A673 (cell line): ENCODE data around the gene SLC22A17. TPM values are rescaled to one million over a fixed set of nuclear protein-coding genes. Genes with fewer than 3 reads are reported as not detected.
A peak's percentile ranks its signal among the peaks of the same experiment; 100 is the strongest.

Experiments
- BruUV-seq: library from RNA; stranded (reverse); fragments of 400-500 nt; replicated peaks from 2 replicates; lab custom pipeline; 2021; lab: Mats Ljungman, UMichigan
- CTCF ChIA-PET: fragments of 300-600 bp; sonication (Branson Sonifier 250); formaldehyde crosslinking; loops from one replicate; lab custom pipeline; 2022; ENCODE audit warnings: antibody characterized with exemption; lab: Charles Lee
- POLR2A ChIA-PET: fragments of 300-600 bp; sonication (Branson Sonifier 250); formaldehyde crosslinking; loops from one replicate; lab custom pipeline; 2022; ENCODE audit warnings: antibody characterized with exemption; ENCODE audit not compliant: low non-redundant PET; lab: Charles Lee
- DNase-seq: peaks from one replicate; pipeline ENCODE4 v3.0.0-alpha.2; 2015; ENCODE audit warnings: low spot score
- H3K27ac ChIP-seq: fragments of 200-600 bp; sonication (generic); 2 replicates; pipeline ENCODE4 v1.5.1; 2016; ENCODE audit warnings: mixed run types, low read depth, mild to moderate bottlenecking, mixed read lengths, antibody characterized with exemption, low read length; ENCODE audit not compliant: poor library complexity, severe bottlenecking
- H3K27me3 ChIP-seq: fragments of 200-600 bp; sonication (generic); replicated peaks from 2 replicates; pipeline ENCODE4 v1.6.1; 2017; ENCODE audit warnings: mixed run types, low read depth, mild to moderate bottlenecking, mixed read lengths, antibody characterized with exemption, low read length; ENCODE audit not compliant: insufficient read depth, poor library complexity
- H3K36me3 ChIP-seq: fragments of 200-600 bp; sonication (generic); 2 replicates; pipeline ENCODE4 v1.6.1; 2016; ENCODE audit warnings: mixed run types, mild to moderate bottlenecking, mixed read lengths, antibody characterized with exemption, low read length; ENCODE audit not compliant: insufficient read depth, poor library complexity, severe bottlenecking
- H3K4me1 ChIP-seq: fragments of 200-600 bp; sonication (generic); 2 replicates; pipeline ENCODE4 v1.6.1; 2017; ENCODE audit warnings: mixed run types, mild to moderate bottlenecking, mixed read lengths, antibody characterized with exemption, low read length; ENCODE audit not compliant: insufficient read depth, poor library complexity, severe bottlenecking
- H3K4me3 ChIP-seq: fragments of 200-600 bp; sonication (generic); 2 replicates; pipeline ENCODE4 v1.5.1; 2016; ENCODE audit warnings: low read depth, mixed run types, mild to moderate bottlenecking, mixed read lengths, low read length; ENCODE audit not compliant: poor library complexity, severe bottlenecking
- H3K9me3 ChIP-seq: fragments of 200-600 bp; sonication (generic); 2 replicates; pipeline ENCODE4 v1.6.1; 2016; ENCODE audit warnings: mixed run types, low read depth, mild to moderate bottlenecking, mixed read lengths, antibody characterized with exemption, low read length; ENCODE audit not compliant: poor library complexity, severe bottlenecking
- CTCF ChIP-seq: fragments of 300-800, 200-600 bp; sonication (generic); conservative IDR thresholded peaks from 2 replicates; pipeline ENCODE4 v1.5.1; 2017; ENCODE audit warnings: low read depth, mild to moderate bottlenecking, antibody characterized with exemption, low read length, moderate library complexity, mixed read lengths
- EZH2 ChIP-seq: fragments of 200-600 bp; sonication (generic); IDR thresholded peaks from 2 replicates; pipeline ENCODE4 v1.6.1; 2017; ENCODE audit warnings: borderline replicate concordance, low read depth, mild to moderate bottlenecking, mixed read lengths, antibody characterized with exemption, low read length; ENCODE audit not compliant: poor library complexity, severe bottlenecking
- intact Hi-C: fragments of 100-400 bp; cut with micrococcal nuclease; formaldehyde crosslinking; loops from one replicate; pipeline ENCODE4 v1.10.0; 2022; ENCODE audit not compliant: unreplicated experiment
- total RNA-seq: library from RNA; stranded (reverse); gene quantifications from 2 replicates; pipeline ENCODE4 v1.2.3, GENCODE V29; 2021

Gene SLC22A17
- total RNA-seq, 1 experiment from 2014 or later = 23.0 TPM

GRCh38 chr14:23361763-23362162, 9.1 kb upstream of the SLC22A17 start:
- peaks cover 63% of the 10 kb centered on the region for H3K36me3 ChIP-seq
- intact Hi-C loops = no loop called here
- H3K27me3 ChIP-seq = no peaks in the 10 kb centered on the region

GRCh38 chr14:23361320-23361719, 8.6 kb upstream of the SLC22A17 start:
- ChIA-PET POLR2A (no interaction called here), CTCF (interaction anchor here (0.6 kb wide), 2 partner anchors 41 to 66 kb away, joined by 3 to 5 read pairs; no protein-coding TSS in a partner anchor)
- DNase-seq = no peak
- H3K27ac ChIP-seq = no peak overlapping the region
- H3K36me3 ChIP-seq = peaks cover 65% of the 10 kb centered on the region
- no peak for TF ChIP-seq EZH2
- TF ChIP-seq CTCF = no peak
- no peaks in the 10 kb centered on the region for H3K9me3 ChIP-seq
- intact Hi-C loops = no loop called here
- no peaks in the 10 kb centered on the region for H3K27me3 ChIP-seq
- H3K4me1 ChIP-seq = peaks cover 14% of the 10 kb centered on the region
- BruUV-seq = no TSS peak
- H3K4me3 ChIP-seq = no peak overlapping the region

More at GRCh38 chr14:23361763-23362162, 9.1 kb upstream of the SLC22A17 start:
- H3K27ac ChIP-seq = no peak overlapping the region
- POLR2A ChIA-PET = no interaction called here
- no TSS peak for BruUV-seq
- no peak for DNase-seq
- TF ChIP-seq CTCF = no peak
- TF ChIP-seq EZH2 = no peak
- CTCF ChIA-PET = interaction anchor here (0.6 kb wide), 1 partner anchor 41 kb away, joined by 5 read pairs; no protein-coding TSS in a partner anchor
- H3K4me1 ChIP-seq = peaks cover 18% of the 10 kb centered on the region
- H3K9me3 ChIP-seq = no peaks in the 10 kb centered on the region
- no peak overlapping the region for H3K4me3 ChIP-seq

- BruUV-seq = no TSS peak
- POLR2A ChIA-PET = no interaction called here
These were observed 7.8 kb upstream of the SLC22A17 start for GRCh38 chr14:23360496-23360895.

More at GRCh38 chr14:23360496-23360895, 7.8 kb upstream of the SLC22A17 start:
- Histone ChIP-seq H3K4me1 (peaks cover 11% of the 10 kb centered on the region), H3K27ac (peak overlapping the region; percentile 16), H3K36me3 (peaks cover 70% of the 10 kb centered on the region), H3K9me3 (no peaks in the 10 kb centered on the region), H3K4me3 (no peak overlapping the region), H3K27me3 (no peaks in the 10 kb centered on the region)
- intact Hi-C loops = no loop called here
- no peak for DNase-seq
- CTCF ChIA-PET = no interaction called here
- TF ChIP-seq CTCF (0 out of 2 replicates have a peak, but pooled peaks have one; percentile 18), EZH2 (no peak)
